ENCODE measurements around the gene FAM217B. TPM values are rescaled to one million over a fixed set of nuclear protein-coding genes. Genes with fewer than 3 reads are reported as not detected.

FAM217B gene
- polyA plus RNA-seq, 1 donor: 15.4 TPM

DNA sequence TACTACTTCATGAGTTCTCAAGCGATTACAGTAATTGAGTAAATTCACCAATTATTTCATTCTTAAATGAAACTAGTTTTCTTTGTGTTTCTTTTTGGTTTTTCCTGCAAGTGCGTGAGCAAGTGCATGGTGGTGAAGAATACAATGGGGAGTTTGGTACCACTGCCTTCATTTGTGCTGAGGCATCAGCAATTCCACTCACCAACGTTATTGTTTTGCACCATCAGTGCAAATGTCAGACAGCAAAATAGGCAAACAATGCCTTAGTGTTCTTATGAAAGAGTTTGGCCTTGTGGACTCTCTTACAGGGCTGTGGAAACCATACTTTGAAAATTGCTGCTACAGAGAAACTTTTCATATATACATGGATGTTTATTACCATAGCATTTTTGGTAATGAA, 26.2 kb downstream of the FAM217B start:
- no peaks in the 10 kb centered on the region for H3K27me3 ChIP-seq (ENCODE audit: control insufficient read depth, insufficient read depth, low read length)
- no peaks in the 10 kb centered on the region for H3K9me3 ChIP-seq (ENCODE audit: control insufficient read depth, low read depth, low read length)
- H3K4me1 ChIP-seq (ENCODE audit: control insufficient read depth, insufficient read depth, low read length): no peaks in the 10 kb centered on the region
- H3K4me3 ChIP-seq (ENCODE audit: low read length): no peak overlapping the region
- H3K27ac ChIP-seq (ENCODE audit: low read length): no peak overlapping the region
- WGBS (ENCODE audit: insufficient coverage, low lambda C conversion rate): 94% methylated on average over 2 of the region's 3 CpGs
- H3K36me3 ChIP-seq (ENCODE audit: control insufficient read depth, insufficient read depth, low read length): no peaks in the 10 kb centered on the region
- no peak for DNase-seq

GRCh38 chr20:59971428-59971827, 31.2 kb downstream of the FAM217B start:
- Histone ChIP-seq H3K4me3 (ENCODE audit: low read length) (no peak overlapping the region), H3K27ac (ENCODE audit: low read length) (no peak overlapping the region), H3K36me3 (ENCODE audit: control insufficient read depth, insufficient read depth, low read length) (no peaks in the 10 kb centered on the region), H3K9me3 (ENCODE audit: control insufficient read depth, low read depth, low read length) (no peaks in the 10 kb centered on the region), H3K27me3 (ENCODE audit: control insufficient read depth, insufficient read depth, low read length) (no peaks in the 10 kb centered on the region), H3K4me1 (ENCODE audit: control insufficient read depth, insufficient read depth, low read length) (no peaks in the 10 kb centered on the region)
- no peak for DNase-seq
- no CpG with 5 or more reads among the region's 1 CpG for WGBS (ENCODE audit: insufficient coverage, low lambda C conversion rate)

GRCh38 chr20:59972037-59972801, 32.0 kb downstream of the FAM217B start:
- Histone ChIP-seq H3K36me3 (ENCODE audit: control insufficient read depth, insufficient read depth, low read length) (no peaks in the 10 kb centered on the region), H3K4me3 (ENCODE audit: low read length) (no peak overlapping the region), H3K9me3 (ENCODE audit: control insufficient read depth, low read depth, low read length) (no peaks in the 10 kb centered on the region), H3K27ac (ENCODE audit: low read length) (no peak overlapping the region), H3K27me3 (ENCODE audit: control insufficient read depth, insufficient read depth, low read length) (no peaks in the 10 kb centered on the region), H3K4me1 (ENCODE audit: control insufficient read depth, insufficient read depth, low read length) (no peaks in the 10 kb centered on the region)
- peak; percentile 46 to 69 for DNase-seq
- 91% methylated on average over 6 of the region's 12 CpGs for WGBS (ENCODE audit: insufficient coverage, low lambda C conversion rate)

DNA sequence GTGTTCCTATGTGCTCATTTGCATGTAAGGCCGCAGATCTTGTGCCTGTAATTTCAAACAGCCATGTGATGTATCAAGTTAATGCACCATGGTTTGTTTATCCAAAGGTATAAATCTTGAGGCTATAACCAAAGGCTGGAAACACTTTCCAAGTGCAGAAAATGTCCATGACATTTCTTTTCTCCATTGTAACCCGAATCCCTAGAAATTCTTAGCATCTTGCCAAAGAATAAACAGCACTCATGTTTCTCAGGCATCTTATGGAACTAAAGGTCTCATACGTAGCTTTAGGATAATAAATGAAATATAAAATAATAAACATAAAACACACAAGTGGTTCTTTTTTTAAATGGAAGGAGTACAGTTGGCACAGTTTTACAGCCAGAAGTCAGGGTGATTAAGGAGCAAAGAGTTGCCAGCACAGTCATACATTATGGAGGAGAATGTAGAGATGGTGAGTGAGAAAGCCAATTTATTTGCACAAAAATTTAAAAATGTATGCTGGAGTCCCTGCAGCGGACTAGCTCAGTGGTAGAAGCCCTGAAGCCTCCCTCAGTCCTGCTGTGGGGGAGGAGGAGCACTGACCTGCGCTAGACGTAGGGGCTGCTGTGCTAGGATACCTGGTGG, 36.1 kb downstream of the FAM217B start:
- H3K36me3 ChIP-seq (ENCODE audit: control insufficient read depth, insufficient read depth, low read length): no peaks in the 10 kb centered on the region
- no peaks in the 10 kb centered on the region for H3K4me1 ChIP-seq (ENCODE audit: control insufficient read depth, insufficient read depth, low read length)
- H3K9me3 ChIP-seq (ENCODE audit: control insufficient read depth, low read depth, low read length): no peaks in the 10 kb centered on the region
- no peak for DNase-seq
- no peaks in the 10 kb centered on the region for H3K27me3 ChIP-seq (ENCODE audit: control insufficient read depth, insufficient read depth, low read length)
- H3K4me3 ChIP-seq (ENCODE audit: low read length): no peak overlapping the region
- H3K27ac ChIP-seq (ENCODE audit: low read length): no peak overlapping the region
- 75% methylated on average over 2 of the region's 6 CpGs for WGBS (ENCODE audit: insufficient coverage, low lambda C conversion rate)

DNA sequence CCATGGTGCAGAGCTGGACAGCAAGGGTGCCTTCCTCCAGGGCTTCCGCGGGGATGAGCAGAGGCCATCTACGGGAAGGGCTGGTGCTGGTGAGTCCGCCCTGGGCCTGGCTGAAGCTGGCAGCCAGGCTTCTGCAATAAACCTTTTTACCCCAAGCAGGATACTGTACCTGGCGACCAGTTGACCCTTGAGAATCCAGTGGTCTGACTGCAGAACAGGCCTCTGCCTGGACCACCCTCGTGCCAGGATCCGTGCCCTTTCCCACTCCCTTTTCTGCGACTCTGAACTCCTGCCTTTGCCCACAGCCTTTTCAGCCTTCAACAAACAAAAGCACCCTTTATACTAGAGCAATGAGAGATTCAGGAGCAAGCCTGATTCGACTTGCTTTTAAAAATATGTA, 36.9 kb downstream of the FAM217B start:
- Histone ChIP-seq H3K4me3 (ENCODE audit: low read length) (no peak overlapping the region), H3K4me1 (ENCODE audit: control insufficient read depth, insufficient read depth, low read length) (no peaks in the 10 kb centered on the region), H3K36me3 (ENCODE audit: control insufficient read depth, insufficient read depth, low read length) (no peaks in the 10 kb centered on the region), H3K27ac (ENCODE audit: low read length) (no peak overlapping the region), H3K9me3 (ENCODE audit: control insufficient read depth, low read depth, low read length) (no peaks in the 10 kb centered on the region), H3K27me3 (ENCODE audit: control insufficient read depth, insufficient read depth, low read length) (no peaks in the 10 kb centered on the region)
- no CpG with 5 or more reads among the region's 9 CpGs for WGBS (ENCODE audit: insufficient coverage, low lambda C conversion rate)
- no peak for DNase-seq

- Histone ChIP-seq H3K36me3 (ENCODE audit: control insufficient read depth, insufficient read depth, low read length) (no peaks in the 10 kb centered on the region), H3K4me3 (ENCODE audit: low read length) (no peak overlapping the region), H3K27me3 (ENCODE audit: control insufficient read depth, insufficient read depth, low read length) (no peaks in the 10 kb centered on the region), H3K27ac (ENCODE audit: low read length) (no peak overlapping the region), H3K4me1 (ENCODE audit: control insufficient read depth, insufficient read depth, low read length) (no peaks in the 10 kb centered on the region), H3K9me3 (ENCODE audit: control insufficient read depth, low read depth, low read length) (no peaks in the 10 kb centered on the region)
- WGBS (ENCODE audit: insufficient coverage, low lambda C conversion rate): 88% methylated on average over 4 of the region's 9 CpGs
- DNase-seq: no peak
Observed at GRCh38 chr20:59983076-59983475, 42.9 kb downstream of the FAM217B start.

- DNase-seq: no peak
- Histone ChIP-seq H3K27me3 (ENCODE audit: control insufficient read depth, insufficient read depth, low read length) (no peaks in the 10 kb centered on the region), H3K4me1 (ENCODE audit: control insufficient read depth, insufficient read depth, low read length) (no peaks in the 10 kb centered on the region), H3K4me3 (ENCODE audit: low read length) (no peak overlapping the region), H3K36me3 (ENCODE audit: control insufficient read depth, insufficient read depth, low read length) (no peaks in the 10 kb centered on the region), H3K9me3 (ENCODE audit: control insufficient read depth, low read depth, low read length) (no peaks in the 10 kb centered on the region), H3K27ac (ENCODE audit: low read length) (no peak overlapping the region)
- WGBS (ENCODE audit: insufficient coverage, low lambda C conversion rate): 100% methylated on average over 1 of the region's 4 CpGs
Observed at GRCh38 chr20:59984541-59984940, 44.4 kb downstream of the FAM217B start.

DNA sequence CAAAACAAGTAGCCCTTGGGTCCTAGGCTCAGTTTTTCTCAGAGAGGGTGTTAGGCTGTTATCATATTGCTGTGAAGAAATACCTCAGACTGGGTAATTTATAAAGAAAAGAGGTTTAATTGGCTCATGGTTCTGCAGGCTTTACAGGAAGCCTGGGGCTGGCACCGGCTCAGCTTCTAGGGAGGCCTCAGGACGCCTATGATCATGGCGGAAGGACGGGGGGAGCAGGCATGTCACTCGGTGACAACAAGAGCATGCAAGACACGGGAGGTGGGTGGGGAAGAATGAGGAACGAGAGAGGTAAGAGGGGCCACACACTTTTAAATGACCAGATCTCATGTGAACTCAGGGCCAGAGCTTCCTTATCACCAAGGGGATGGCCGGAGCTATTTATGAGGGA, 45.0 kb downstream of the FAM217B start:
- WGBS (ENCODE audit: insufficient coverage, low lambda C conversion rate): no CpG with 5 or more reads among the region's 8 CpGs
- no peak for DNase-seq
- no peaks in the 10 kb centered on the region for H3K36me3 ChIP-seq (ENCODE audit: control insufficient read depth, insufficient read depth, low read length)

GRCh38 chr20:59985864-59986263, 45.7 kb downstream of the FAM217B start:
- Histone ChIP-seq H3K27ac (ENCODE audit: low read length) (no peak overlapping the region), H3K4me1 (ENCODE audit: control insufficient read depth, insufficient read depth, low read length) (no peaks in the 10 kb centered on the region), H3K9me3 (ENCODE audit: control insufficient read depth, low read depth, low read length) (no peaks in the 10 kb centered on the region), H3K36me3 (ENCODE audit: control insufficient read depth, insufficient read depth, low read length) (no peaks in the 10 kb centered on the region), H3K27me3 (ENCODE audit: control insufficient read depth, insufficient read depth, low read length) (no peaks in the 10 kb centered on the region), H3K4me3 (ENCODE audit: low read length) (no peak overlapping the region)
- WGBS (ENCODE audit: insufficient coverage, low lambda C conversion rate): no CpG with 5 or more reads among the region's 3 CpGs
- DNase-seq: no peak

More for the DNA sequence above, 45.0 kb downstream of the FAM217B start:
- Histone ChIP-seq H3K4me3 (ENCODE audit: low read length) (no peak overlapping the region), H3K9me3 (ENCODE audit: control insufficient read depth, low read depth, low read length) (no peaks in the 10 kb centered on the region), H3K27ac (ENCODE audit: low read length) (no peak overlapping the region), H3K27me3 (ENCODE audit: control insufficient read depth, insufficient read depth, low read length) (no peaks in the 10 kb centered on the region), H3K4me1 (ENCODE audit: control insufficient read depth, insufficient read depth, low read length) (no peaks in the 10 kb centered on the region)

DNA sequence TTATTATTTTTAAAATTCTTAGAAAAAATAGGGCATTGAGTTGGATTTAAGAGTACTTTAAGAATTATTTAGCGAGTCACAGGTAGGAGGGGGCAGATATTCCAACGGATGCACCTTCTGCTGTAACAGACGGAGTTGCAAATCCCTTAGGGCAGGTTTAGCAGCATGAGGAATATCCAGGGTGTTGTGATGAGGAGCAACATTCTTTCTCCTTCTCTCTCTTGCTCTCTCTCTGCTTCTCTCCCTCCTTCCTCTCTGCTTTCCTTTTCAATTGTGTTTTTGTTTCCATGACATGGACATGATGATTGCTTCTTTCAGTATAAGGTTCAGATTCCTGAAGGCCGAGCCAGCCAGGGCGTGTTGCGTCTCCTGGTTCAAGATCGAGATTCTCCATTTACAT, 46.9 kb downstream of the FAM217B start:
- DNase-seq: no peak
- 100% methylated on average over 1 of the region's 7 CpGs for WGBS (ENCODE audit: insufficient coverage, low lambda C conversion rate)
- H3K27ac ChIP-seq (ENCODE audit: low read length): no peak overlapping the region
- H3K36me3 ChIP-seq (ENCODE audit: control insufficient read depth, insufficient read depth, low read length): no peaks in the 10 kb centered on the region
- H3K4me3 ChIP-seq (ENCODE audit: low read length): no peak overlapping the region
- H3K27me3 ChIP-seq (ENCODE audit: control insufficient read depth, insufficient read depth, low read length): no peaks in the 10 kb centered on the region
- no peaks in the 10 kb centered on the region for H3K4me1 ChIP-seq (ENCODE audit: control insufficient read depth, insufficient read depth, low read length)
- no peaks in the 10 kb centered on the region for H3K9me3 ChIP-seq (ENCODE audit: control insufficient read depth, low read depth, low read length)

GRCh38 chr20:59988141-59988540, 48.0 kb downstream of the FAM217B start:
- 100% methylated on average over 1 of the region's 5 CpGs for WGBS (ENCODE audit: insufficient coverage, low lambda C conversion rate)
- H3K4me1 ChIP-seq (ENCODE audit: control insufficient read depth, insufficient read depth, low read length): no peaks in the 10 kb centered on the region
- no peaks in the 10 kb centered on the region for H3K27me3 ChIP-seq (ENCODE audit: control insufficient read depth, insufficient read depth, low read length)
- H3K27ac ChIP-seq (ENCODE audit: low read length): no peak overlapping the region
- no peaks in the 10 kb centered on the region for H3K36me3 ChIP-seq (ENCODE audit: control insufficient read depth, insufficient read depth, low read length)
- DNase-seq: no peak
- H3K4me3 ChIP-seq (ENCODE audit: low read length): no peak overlapping the region
- H3K9me3 ChIP-seq (ENCODE audit: control insufficient read depth, low read depth, low read length): no peaks in the 10 kb centered on the region
